Smooth muscle cell (in vitro differentiated cells): ENCODE measurements around the gene KCNIP3. TPM values are rescaled to one million over a fixed set of nuclear protein-coding genes. Genes with fewer than 3 reads are reported as not detected.

Source experiments
- DNase-seq: peaks from one replicate; lab custom pipeline; 2025; ENCODE audit not compliant: unreplicated experiment; lab: John Stamatoyannopoulos, UW
- H2AFZ ChIP-seq: fragments of 200-600 bp; sonication (generic); 2 replicates; pipeline ENCODE4 v1.6.0; 2016; ENCODE audit warnings: antibody characterized with exemption, low read depth, mild to moderate bottlenecking
- H3F3A ChIP-seq: fragments of 200-600 bp; sonication (generic); 2 replicates; pipeline ENCODE4 v1.6.0; 2017; ENCODE audit warnings: antibody characterized with exemption, low read depth
- H3K27ac ChIP-seq: fragments of 200-600 bp; sonication (generic); 2 replicates; pipeline ENCODE4 v1.5.1; 2016; ENCODE audit warnings: low read depth, mild to moderate bottlenecking
- H3K27me3 ChIP-seq: fragments of 200-600 bp; sonication (generic); 2 replicates; pipeline ENCODE4 v1.6.1; 2016; ENCODE audit warnings: low read depth, mild to moderate bottlenecking
- H3K36me3 ChIP-seq: fragments of 200-600 bp; sonication (generic); 2 replicates; pipeline ENCODE4 v1.5.1; 2016; ENCODE audit warnings: low read depth
- H3K4me1 ChIP-seq: fragments of 200-600 bp; sonication (generic); 2 replicates; pipeline ENCODE4 v1.5.1; 2016; ENCODE audit warnings: low read depth
- H3K4me2 ChIP-seq: fragments of 200-600 bp; sonication (generic); 2 replicates; pipeline ENCODE4 v1.6.0; 2016; ENCODE audit warnings: mild to moderate bottlenecking
- H3K4me3 ChIP-seq: fragments of 200-600 bp; sonication (generic); 2 replicates; pipeline ENCODE4 v1.5.1; 2016; ENCODE audit warnings: mild to moderate bottlenecking
- H3K79me2 ChIP-seq: fragments of 200-600 bp; sonication (generic); 2 replicates; pipeline ENCODE4 v1.6.0; 2016; ENCODE audit warnings: low read depth, mild to moderate bottlenecking
- H3K9ac ChIP-seq: fragments of 200-600 bp; sonication (generic); 2 replicates; pipeline ENCODE4 v1.6.0; 2016; ENCODE audit warnings: low read depth
- H3K9me3 ChIP-seq: fragments of 200-600 bp; sonication (generic); replicated peaks from 2 replicates; pipeline ENCODE4 v1.5.1; 2016; ENCODE audit warnings: low read depth
- H4K20me1 ChIP-seq: fragments of 200-600 bp; sonication (generic); 2 replicates; pipeline ENCODE4 v1.6.0; 2016; ENCODE audit warnings: low read depth
- CTCF ChIP-seq: fragments of 200-600 bp; sonication (generic); IDR thresholded peaks from 2 replicates; pipeline ENCODE4 v1.5.1; 2017; ENCODE audit warnings: borderline replicate concordance, mild to moderate bottlenecking, antibody characterized with exemption; ENCODE audit not compliant: insufficient read depth, poor library complexity, severe bottlenecking
- WGBS: methylation state at CpG from one replicate; pipeline ENCODE4 v1.1.7; 2016; ENCODE audit warnings: low lambda C conversion rate; 5-methylcytosine and 5-hydroxymethylcytosine counted together
- polyA plus RNA-seq: library from polyadenylated mRNA; unstranded; fragments of >200 nt; fragmentation: Nextera tagmentation; extraction: Ambion mirVana; gene quantifications from 2 replicates; pipeline ENCODE4 v1.2.1, GENCODE V29; 2016
- total RNA-seq: library from RNA; depleted of rRNA; stranded (reverse); fragments of >200 nt; gene quantifications from 2 replicates; pipeline ENCODE4 v1.2.3, GENCODE V29; 2014

Gene KCNIP3
- total and polyA plus RNA-seq, 2 experiments from 2014 or later, result 1.1 to 7.6 TPM

GRCh38 chr2:95384854-95385569, 87.9 kb downstream of the KCNIP3 start:
- H3K36me3 ChIP-seq, result no peaks in the 10 kb centered on the region
- TF ChIP-seq CTCF, result no peak
- no peaks in the 10 kb centered on the region for H3F3A ChIP-seq
- no peaks in the 10 kb centered on the region for H3K4me1 ChIP-seq
- no peak overlapping the region for H3K27ac ChIP-seq
- no peak for DNase-seq
- WGBS, result 82% methylated on average over 12 of the region's 12 CpGs
- H3K9ac ChIP-seq, result no peak overlapping the region
- H3K4me2 ChIP-seq, result no peak overlapping the region
- H3K27me3 ChIP-seq, result no peaks in the 10 kb centered on the region
- H3K4me3 ChIP-seq, result no peak overlapping the region
- H4K20me1 ChIP-seq, result no peaks in the 10 kb centered on the region
- H3K9me3 ChIP-seq, result no peaks in the 10 kb centered on the region
- H3K79me2 ChIP-seq, result no peaks in the 10 kb centered on the region
- no peak overlapping the region for H2AFZ ChIP-seq

GRCh38 chr2:95385570-95385984, 88.4 kb downstream of the KCNIP3 start:
- H3F3A ChIP-seq, result no peaks in the 10 kb centered on the region
- no peak for DNase-seq
- TF ChIP-seq CTCF, result no peak
- no peak overlapping the region for H3K4me2 ChIP-seq
- no peaks in the 10 kb centered on the region for H3K27me3 ChIP-seq
- H3K27ac ChIP-seq, result no peak overlapping the region
- no peaks in the 10 kb centered on the region for H3K4me1 ChIP-seq
- no peak overlapping the region for H3K9ac ChIP-seq
- H3K4me3 ChIP-seq, result no peak overlapping the region
- no peaks in the 10 kb centered on the region for H3K36me3 ChIP-seq
- H2AFZ ChIP-seq, result no peak overlapping the region
- 87% methylated on average over 12 of the region's 12 CpGs for WGBS
- no peaks in the 10 kb centered on the region for H3K9me3 ChIP-seq
- no peaks in the 10 kb centered on the region for H4K20me1 ChIP-seq
- no peaks in the 10 kb centered on the region for H3K79me2 ChIP-seq

- H4K20me1 ChIP-seq, result no peaks in the 10 kb centered on the region
- H3K27me3 ChIP-seq, result no peaks in the 10 kb centered on the region
- H3K36me3 ChIP-seq, result no peaks in the 10 kb centered on the region
- H3K9me3 ChIP-seq, result no peaks in the 10 kb centered on the region
- no peak overlapping the region for H3K4me2 ChIP-seq
- no peak for DNase-seq
- no peaks in the 10 kb centered on the region for H3F3A ChIP-seq
- H3K27ac ChIP-seq, result no peak overlapping the region
- H3K79me2 ChIP-seq, result no peaks in the 10 kb centered on the region
- 93% methylated on average over 6 of the region's 6 CpGs for WGBS
- no peak overlapping the region for H3K4me3 ChIP-seq
- no peak overlapping the region for H2AFZ ChIP-seq
- H3K4me1 ChIP-seq, result no peaks in the 10 kb centered on the region
- H3K9ac ChIP-seq, result no peak overlapping the region
- no peak for TF ChIP-seq CTCF
Observed at GRCh38 chr2:95386031-95386430, 88.9 kb downstream of the KCNIP3 start.

GRCh38 chr2:95387358-95387757, 90.2 kb downstream of the KCNIP3 start:
- no peaks in the 10 kb centered on the region for H3K36me3 ChIP-seq
- no peaks in the 10 kb centered on the region for H3K79me2 ChIP-seq
- WGBS, result 92% methylated on average over 7 of the region's 7 CpGs
- no peaks in the 10 kb centered on the region for H3F3A ChIP-seq
- no peaks in the 10 kb centered on the region for H4K20me1 ChIP-seq
- no peaks in the 10 kb centered on the region for H3K27me3 ChIP-seq
- no peaks in the 10 kb centered on the region for H3K9me3 ChIP-seq
- no peak overlapping the region for H3K9ac ChIP-seq
- no peak overlapping the region for H2AFZ ChIP-seq
- H3K4me1 ChIP-seq, result no peaks in the 10 kb centered on the region
- no peak overlapping the region for H3K4me2 ChIP-seq
- no peak for TF ChIP-seq CTCF
- no peak overlapping the region for H3K27ac ChIP-seq
- no peak for DNase-seq
- H3K4me3 ChIP-seq, result no peak overlapping the region
